ENCODE data around the gene CAPS.

CAPS gene

DNA sequence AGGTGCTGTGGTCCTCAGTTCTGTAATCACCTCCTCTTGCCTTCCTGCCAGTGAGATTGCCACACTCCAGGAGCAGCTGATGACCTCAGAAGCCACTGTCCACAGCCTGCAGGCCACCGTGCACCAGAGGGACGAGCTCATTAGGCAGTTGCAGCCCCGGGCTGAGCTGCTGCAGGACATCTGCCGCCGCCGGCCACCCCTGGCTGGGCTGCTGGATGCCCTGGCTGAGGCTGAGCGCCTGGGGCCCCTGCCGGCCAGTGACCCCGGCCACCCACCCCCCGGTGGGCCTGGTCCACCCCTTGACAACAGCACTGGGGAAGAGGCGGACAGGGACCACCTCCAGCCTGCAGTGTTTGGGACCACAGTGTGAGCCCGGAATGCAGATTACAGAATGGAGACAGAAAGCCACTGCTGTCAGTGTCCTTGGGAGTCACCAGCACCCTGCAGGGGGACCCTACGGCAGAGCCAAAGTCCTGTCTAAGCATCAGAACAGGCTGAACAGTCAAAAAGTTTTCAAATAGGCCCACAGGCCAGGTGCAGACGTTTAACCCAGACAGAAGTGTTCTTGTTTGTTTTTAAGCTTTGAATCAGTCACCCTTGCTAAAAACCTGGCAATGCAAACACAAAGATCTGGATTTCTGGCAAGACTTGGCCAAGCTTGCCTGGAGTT is 5.1 kb upstream of the CAPS start:
- no peak for DNase-seq (ENCODE audit: low read depth in 2 of 2)

DNA sequence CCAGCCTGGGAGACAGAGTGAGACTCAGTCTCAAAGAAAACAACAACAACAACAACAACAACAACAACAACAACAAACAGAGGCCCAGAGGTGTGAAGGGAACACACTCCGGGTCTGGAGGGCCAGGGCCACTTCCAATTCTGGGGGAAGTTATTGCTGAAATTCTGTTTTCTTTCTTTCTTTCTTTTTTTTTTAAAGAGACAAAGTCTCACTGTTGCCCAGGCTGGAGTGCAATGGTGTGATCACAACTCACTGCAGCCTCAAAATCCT is 3.5 kb upstream of the CAPS start:
- no peak for DNase-seq (ENCODE audit: low read depth in 2 of 2)

- DNase-seq (ENCODE audit: low read depth in 2 of 2), result no peak
Observed at GRCh38 chr19:5911366-5911765, 2.7 kb upstream of the CAPS start.

DNA sequence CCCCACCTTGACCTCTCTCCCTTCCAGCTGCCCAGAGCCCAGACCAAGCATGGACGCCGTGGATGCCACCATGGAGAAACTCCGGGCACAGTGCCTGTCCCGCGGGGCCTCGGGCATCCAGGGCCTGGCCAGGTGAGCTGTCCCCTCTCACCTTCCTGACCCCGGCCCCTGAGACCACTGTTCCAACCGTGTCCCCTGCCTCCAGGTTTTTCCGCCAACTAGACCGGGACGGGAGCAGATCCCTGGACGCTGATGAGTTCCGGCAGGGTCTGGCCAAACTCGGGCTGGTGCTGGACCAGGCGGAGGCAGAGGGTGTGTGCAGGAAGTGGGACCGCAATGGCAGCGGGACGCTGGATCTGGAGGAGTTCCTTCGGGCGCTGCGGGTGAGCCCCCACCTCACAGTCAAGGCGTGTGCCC is 312 bp downstream of the CAPS start:
- no peak for DNase-seq (ENCODE audit: low read depth in 2 of 2)

DNA sequence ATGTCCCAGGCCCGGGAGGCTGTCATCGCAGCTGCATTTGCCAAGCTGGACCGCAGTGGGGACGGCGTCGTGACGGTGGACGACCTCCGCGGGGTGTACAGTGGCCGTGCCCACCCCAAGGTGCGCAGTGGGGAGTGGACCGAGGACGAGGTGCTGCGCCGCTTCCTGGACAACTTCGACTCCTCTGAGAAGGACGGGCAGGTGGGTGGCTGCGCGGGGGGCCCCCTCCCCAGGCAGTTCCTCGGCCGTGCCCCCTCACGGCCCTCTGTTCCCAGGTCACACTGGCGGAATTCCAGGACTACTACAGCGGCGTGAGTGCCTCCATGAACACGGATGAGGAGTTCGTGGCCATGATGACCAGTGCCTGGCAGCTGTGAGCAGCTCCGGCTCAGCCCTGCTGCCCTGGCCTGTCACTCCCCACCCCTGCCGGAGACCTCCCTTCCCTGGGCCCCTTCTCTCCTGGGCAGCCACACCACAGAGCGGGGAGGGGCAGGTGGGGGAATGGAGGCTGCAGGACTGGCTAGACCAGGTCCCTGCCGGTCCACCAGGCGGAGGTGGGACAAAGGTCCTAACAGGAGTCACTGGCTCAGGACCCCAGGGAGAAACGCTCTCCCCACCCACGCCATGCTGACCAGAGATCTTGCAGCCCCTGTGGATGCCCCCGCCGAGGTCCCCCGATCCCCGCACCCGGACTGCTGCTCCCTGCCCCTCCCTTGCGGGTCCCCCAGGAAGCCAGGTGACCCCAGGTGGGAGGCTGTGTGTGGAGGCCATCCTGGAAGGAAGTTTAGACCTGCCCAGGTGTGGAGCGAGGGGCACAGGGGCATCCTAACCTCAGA is 1.1 kb downstream of the CAPS start:
- no peak for DNase-seq (ENCODE audit: low read depth in 2 of 2)

- DNase-seq (ENCODE audit: low read depth in 2 of 2), result no peak
Observed at GRCh38 chr19:5915782-5916165, 1.7 kb downstream of the CAPS start.

DNA sequence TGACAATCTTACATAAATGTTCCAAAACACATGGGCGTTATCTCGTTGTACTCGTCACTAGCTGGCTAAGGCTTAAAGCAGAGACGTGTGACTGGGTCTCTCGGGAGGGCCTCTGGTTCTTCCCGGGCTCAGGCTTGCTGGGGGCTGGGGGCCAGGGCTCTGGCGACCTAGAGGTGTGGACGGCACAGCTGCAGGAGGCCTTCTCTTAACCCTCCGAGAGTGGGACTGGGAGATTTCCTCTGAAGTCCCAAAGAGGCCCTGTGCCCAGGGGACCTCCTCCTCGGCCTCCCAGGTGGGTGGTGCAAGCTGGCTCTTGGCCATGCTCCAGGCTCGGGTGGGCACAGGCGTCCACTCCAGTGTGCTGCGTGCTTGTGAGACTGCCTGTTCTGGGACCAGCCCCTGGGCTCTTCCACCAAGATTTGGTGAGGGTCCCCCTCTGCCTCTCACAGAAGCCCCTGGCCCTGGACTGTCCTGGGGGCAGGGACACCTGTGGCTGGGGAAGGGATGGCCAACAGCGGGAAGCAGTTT is 2.2 kb downstream of the CAPS start:
- DNase-seq (ENCODE audit: low read depth in 2 of 2), result no peak

GRCh38 chr19:5917431-5918107 is 3.5 kb downstream of the CAPS start:
- no peak for DNase-seq (ENCODE audit: low read depth in 2 of 2)

DNA sequence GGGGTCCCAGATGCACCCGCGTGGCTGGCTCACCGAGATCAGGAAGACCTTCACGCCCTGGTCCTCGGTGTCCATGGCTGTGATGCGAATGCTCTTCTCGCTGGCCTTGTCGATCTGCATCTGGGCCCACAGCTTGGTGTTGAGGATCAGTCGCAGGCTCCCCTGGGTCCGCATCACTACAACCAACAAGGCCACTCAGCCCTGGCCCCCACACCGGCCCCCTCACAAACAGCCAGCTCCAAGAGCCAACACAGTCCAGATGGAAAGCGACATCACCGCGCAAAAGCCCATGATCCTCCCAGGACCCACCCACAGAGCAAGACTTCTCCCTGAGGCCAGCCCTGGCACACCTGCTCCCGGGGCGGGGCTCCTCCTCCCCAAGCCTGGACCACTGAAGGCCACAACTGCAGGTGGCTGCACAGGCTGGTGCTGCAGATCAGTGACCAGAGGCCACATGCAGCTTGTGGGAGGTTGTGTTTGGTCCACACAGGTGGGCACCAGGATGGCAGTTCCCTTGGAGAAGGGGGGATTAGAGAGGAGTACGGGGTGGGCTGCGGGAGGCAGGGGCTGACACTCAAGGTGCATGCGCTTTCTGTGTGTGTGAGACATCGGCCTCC is 4.5 kb downstream of the CAPS start:
- DNase-seq (ENCODE audit: low read depth in 2 of 2), result no peak

- DNase-seq (ENCODE audit: low read depth in 2 of 2), result no peak
Observed at GRCh38 chr19:5921516-5922160, 7.6 kb downstream of the CAPS start.

GRCh38 chr19:5922161-5922545 is 8.1 kb downstream of the CAPS start:
- no peak for DNase-seq (ENCODE audit: low read depth in 2 of 2)

GRCh38 chr19:5923356-5923755 is 9.3 kb downstream of the CAPS start:
- no peak for DNase-seq (ENCODE audit: low read depth in 2 of 2)

DNA sequence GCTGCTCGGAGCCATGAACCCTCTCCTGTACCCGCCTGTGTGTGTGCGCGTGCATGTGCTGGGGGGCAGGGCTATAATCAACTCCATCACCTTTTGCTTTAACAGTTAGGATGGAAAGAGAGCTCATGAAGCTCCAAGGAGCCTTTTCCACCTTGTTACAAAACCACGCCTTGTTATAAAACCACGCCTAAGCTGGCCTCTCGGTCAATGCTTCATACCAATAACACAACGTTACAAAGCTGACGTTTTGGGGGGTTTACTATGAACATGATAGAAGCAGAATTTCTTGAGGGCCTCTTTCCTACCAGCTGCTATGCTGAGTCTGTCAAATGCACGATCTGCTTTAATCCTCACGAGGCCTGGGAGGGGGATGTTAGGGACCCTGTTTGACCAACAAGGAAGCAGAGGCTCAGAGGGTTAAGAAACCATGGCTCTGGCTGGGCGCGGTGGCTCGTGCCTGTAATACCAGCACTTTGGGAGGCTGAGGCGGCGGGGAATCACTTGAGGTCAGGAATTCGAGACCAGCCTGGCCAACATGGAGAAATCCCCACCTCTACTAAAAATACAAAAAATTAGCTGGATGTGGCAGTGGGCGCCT is 11.9 kb downstream of the CAPS start:
- no peak for DNase-seq (ENCODE audit: low read depth in 2 of 2)

GRCh38 chr19:5926641-5927440 is 12.8 kb downstream of the CAPS start:
- peak; percentile 89 for DNase-seq (ENCODE audit: low read depth in 2 of 2)

GRCh38 chr19:5927441-5927821 is 13.4 kb downstream of the CAPS start:
- DNase-seq (ENCODE audit: low read depth in 2 of 2), result no peak

- DNase-seq (ENCODE audit: low read depth in 2 of 2), result no peak
Observed at GRCh38 chr19:5929179-5929578, 15.1 kb downstream of the CAPS start.

DNA sequence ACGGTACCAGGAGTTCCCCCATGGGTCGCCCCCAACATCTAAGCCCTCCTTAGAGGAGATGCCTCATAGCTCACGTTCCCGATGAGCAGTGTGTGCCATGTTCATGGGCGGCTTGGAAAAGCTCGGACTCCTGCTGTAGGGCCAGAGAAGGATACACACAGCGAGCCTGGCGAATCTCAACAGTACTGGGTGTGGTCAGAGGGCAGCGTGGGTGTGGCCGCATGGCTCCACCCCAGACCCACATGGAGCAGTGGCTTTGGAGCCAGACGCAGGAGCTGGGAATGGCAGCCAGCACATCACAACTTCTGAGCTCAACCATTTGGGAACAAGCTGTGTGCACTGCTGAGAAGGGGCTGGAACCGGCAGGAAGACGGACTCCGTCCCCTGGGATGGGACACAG is 15.6 kb downstream of the CAPS start:
- DNase-seq (ENCODE audit: low read depth in 2 of 2), result no peak

DNA sequence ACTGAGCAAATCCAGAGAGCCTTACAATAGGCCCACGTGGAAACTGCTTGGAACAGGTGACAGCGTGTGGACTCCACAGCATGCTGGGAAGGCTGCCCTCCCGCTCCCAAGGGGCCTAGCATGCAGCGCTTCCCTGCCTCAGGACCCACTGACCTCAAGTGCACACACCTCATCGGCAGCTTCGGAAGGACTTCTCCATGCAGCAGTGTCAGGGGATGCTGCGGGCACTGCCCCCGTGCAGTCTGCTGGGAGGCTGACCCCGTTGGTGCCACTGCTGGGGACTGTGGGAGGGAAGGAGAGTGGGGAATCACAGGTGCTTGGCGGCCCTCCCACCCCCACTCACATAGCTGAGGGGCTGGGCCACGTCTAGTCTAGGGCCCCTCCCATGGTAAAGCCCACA is 17.2 kb downstream of the CAPS start:
- DNase-seq (ENCODE audit: low read depth in 2 of 2), result no peak

GRCh38 chr19:5932146-5932545 is 18.1 kb downstream of the CAPS start:
- no peak for DNase-seq (ENCODE audit: low read depth in 2 of 2)

DNA sequence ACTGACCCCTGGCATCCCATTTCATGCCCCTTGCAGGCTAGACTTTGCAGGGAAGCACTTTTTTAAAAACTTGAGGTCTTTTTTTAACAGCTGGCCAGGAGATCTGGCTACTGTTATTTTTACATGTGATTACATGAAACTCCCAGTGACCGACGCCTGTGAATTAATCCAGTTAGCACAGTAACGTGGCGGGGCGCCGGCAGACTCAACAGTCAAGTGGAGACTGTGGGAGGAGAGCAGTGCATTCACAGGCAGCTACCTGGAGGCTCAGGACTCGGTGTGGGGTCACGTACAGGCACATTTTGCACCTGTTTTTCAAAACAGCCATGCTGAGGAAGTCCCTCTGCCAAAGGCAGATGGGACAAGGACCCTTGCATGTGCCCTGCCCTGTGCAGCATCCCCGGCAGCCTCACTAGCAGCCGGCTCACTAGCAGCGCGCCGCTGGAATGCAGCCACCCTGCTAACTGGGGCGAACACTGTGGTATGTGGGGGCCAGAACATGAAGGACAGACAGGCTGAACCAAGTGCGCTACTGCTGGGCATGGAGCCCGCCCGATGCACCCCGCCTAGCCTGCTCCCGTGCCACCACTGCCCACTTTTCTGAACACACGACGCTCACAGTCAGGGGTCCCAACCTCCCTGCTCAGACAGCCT is 18.7 kb downstream of the CAPS start:
- no peak for DNase-seq (ENCODE audit: low read depth in 2 of 2)
